NB4 (cell line): ENCODE measurements around the gene SOX6.

ENCODE experiments used
- CTCF ChIP-seq: IDR thresholded peaks from one replicate; pipeline ENCODE4 v1.5.1; 2012; ENCODE audit warnings: low read depth, low read length
- MYC ChIP-seq: IDR thresholded peaks from 2 replicates; pipeline ENCODE4 v1.6.1; 2011; ENCODE audit warnings: low read depth, low read length
- POLR2A ChIP-seq: IDR thresholded peaks from 2 replicates; pipeline ENCODE4 v1.6.1; 2011; ENCODE audit warnings: mild to moderate bottlenecking; ENCODE audit not compliant: insufficient read length; ENCODE audit errors: extremely low read depth

- no peak for TF ChIP-seq CTCF
- TF ChIP-seq POLR2A, result no peak
- no peak for TF ChIP-seq MYC
Observed at GRCh38 chr11:16148301-16148931, 207.9 kb downstream of the SOX6 start.
